ENCODE data around the gene LMOD3. TPM values are rescaled to one million over a fixed set of nuclear protein-coding genes. Genes with fewer than 3 reads are reported as not detected.

The LMOD3 gene
- total RNA-seq, 1 experiment from 2014 or later: not detected

GRCh38 chr3:69116162-69116561 is 6.2 kb downstream of the LMOD3 start:
- H3K4me3 ChIP-seq (ENCODE audit: insufficient read depth, low read depth, low read length): no peak overlapping the region
- no peaks in the 10 kb centered on the region for H3K27me3 ChIP-seq (ENCODE audit: control insufficient read depth, insufficient read depth, low read length)
- no peaks in the 10 kb centered on the region for H3K36me3 ChIP-seq (replicated peaks; ENCODE audit: control insufficient read depth, insufficient read depth, low read length)
- DNase-seq: no peak

- no peak overlapping the region for H3K4me3 ChIP-seq (ENCODE audit: insufficient read depth, low read depth, low read length)
- no peak for DNase-seq
- no peaks in the 10 kb centered on the region for H3K36me3 ChIP-seq (replicated peaks; ENCODE audit: control insufficient read depth, insufficient read depth, low read length)
- no peaks in the 10 kb centered on the region for H3K27me3 ChIP-seq (ENCODE audit: control insufficient read depth, insufficient read depth, low read length)
Observed at GRCh38 chr3:69115731-69116130, 6.7 kb downstream of the LMOD3 start.

- Histone ChIP-seq H3K4me3 (ENCODE audit: insufficient read depth, low read depth, low read length) (no peak overlapping the region), H3K27me3 (ENCODE audit: control insufficient read depth, insufficient read depth, low read length) (no peaks in the 10 kb centered on the region), H3K36me3 (replicated peaks; ENCODE audit: control insufficient read depth, insufficient read depth, low read length) (no peaks in the 10 kb centered on the region)
- no peak for DNase-seq
Observed at GRCh38 chr3:69113536-69113935, 8.9 kb downstream of the LMOD3 start.

GRCh38 chr3:69110941-69111546 is 11.4 kb downstream of the LMOD3 start:
- DNase-seq: no peak
- H3K4me3 ChIP-seq (ENCODE audit: insufficient read depth, low read depth, low read length): no peak overlapping the region
- no peaks in the 10 kb centered on the region for H3K27me3 ChIP-seq (ENCODE audit: control insufficient read depth, insufficient read depth, low read length)
- H3K36me3 ChIP-seq (replicated peaks; ENCODE audit: control insufficient read depth, insufficient read depth, low read length): no peaks in the 10 kb centered on the region

- Histone ChIP-seq H3K4me3 (ENCODE audit: insufficient read depth, low read depth, low read length) (no peak overlapping the region), H3K36me3 (replicated peaks; ENCODE audit: control insufficient read depth, insufficient read depth, low read length) (no peaks in the 10 kb centered on the region), H3K27me3 (ENCODE audit: control insufficient read depth, insufficient read depth, low read length) (no peaks in the 10 kb centered on the region)
- no peak for DNase-seq
Observed at GRCh38 chr3:69108811-69109210, 13.6 kb downstream of the LMOD3 start.

GRCh38 chr3:69107841-69108240 is 14.6 kb downstream of the LMOD3 start:
- no peak overlapping the region for H3K4me3 ChIP-seq (ENCODE audit: insufficient read depth, low read depth, low read length)
- no peak for DNase-seq
- no peaks in the 10 kb centered on the region for H3K27me3 ChIP-seq (ENCODE audit: control insufficient read depth, insufficient read depth, low read length)
- no peaks in the 10 kb centered on the region for H3K36me3 ChIP-seq (replicated peaks; ENCODE audit: control insufficient read depth, insufficient read depth, low read length)

- no peaks in the 10 kb centered on the region for H3K27me3 ChIP-seq (ENCODE audit: control insufficient read depth, insufficient read depth, low read length)
- no peak overlapping the region for H3K4me3 ChIP-seq (ENCODE audit: insufficient read depth, low read depth, low read length)
- no peaks in the 10 kb centered on the region for H3K36me3 ChIP-seq (replicated peaks; ENCODE audit: control insufficient read depth, insufficient read depth, low read length)
- DNase-seq: no peak
Observed at GRCh38 chr3:69105320-69105719, 17.1 kb downstream of the LMOD3 start.

- Histone ChIP-seq H3K36me3 (replicated peaks; ENCODE audit: control insufficient read depth, insufficient read depth, low read length) (no peaks in the 10 kb centered on the region), H3K4me3 (ENCODE audit: insufficient read depth, low read depth, low read length) (no peak overlapping the region), H3K27me3 (ENCODE audit: control insufficient read depth, insufficient read depth, low read length) (no peaks in the 10 kb centered on the region)
- DNase-seq: no peak
Observed at GRCh38 chr3:69104586-69104985, 17.8 kb downstream of the LMOD3 start.

- DNase-seq: no peak
- H3K4me3 ChIP-seq (ENCODE audit: insufficient read depth, low read depth, low read length): no peak overlapping the region
- no peaks in the 10 kb centered on the region for H3K27me3 ChIP-seq (ENCODE audit: control insufficient read depth, insufficient read depth, low read length)
- H3K36me3 ChIP-seq (replicated peaks; ENCODE audit: control insufficient read depth, insufficient read depth, low read length): no peaks in the 10 kb centered on the region
Observed at GRCh38 chr3:69103123-69103522, 19.3 kb downstream of the LMOD3 start.

- no peak for DNase-seq
Observed at GRCh38 chr3:69102384-69102783, 20.0 kb downstream of the LMOD3 start.

GRCh38 chr3:69099576-69099975 is 22.8 kb downstream of the LMOD3 start:
- Histone ChIP-seq H3K36me3 (replicated peaks; ENCODE audit: control insufficient read depth, insufficient read depth, low read length) (no peaks in the 10 kb centered on the region), H3K4me3 (ENCODE audit: insufficient read depth, low read depth, low read length) (no peak overlapping the region), H3K27me3 (ENCODE audit: control insufficient read depth, insufficient read depth, low read length) (no peaks in the 10 kb centered on the region)
- no peak for DNase-seq

More at GRCh38 chr3:69102384-69102783, 20.0 kb downstream of the LMOD3 start:
- H3K27me3 ChIP-seq (ENCODE audit: control insufficient read depth, insufficient read depth, low read length): no peaks in the 10 kb centered on the region
- H3K36me3 ChIP-seq (replicated peaks; ENCODE audit: control insufficient read depth, insufficient read depth, low read length): no peaks in the 10 kb centered on the region
- no peak overlapping the region for H3K4me3 ChIP-seq (ENCODE audit: insufficient read depth, low read depth, low read length)

GRCh38 chr3:69097407-69098086 is 24.8 kb downstream of the LMOD3 start:
- no peaks in the 10 kb centered on the region for H3K27me3 ChIP-seq (ENCODE audit: control insufficient read depth, insufficient read depth, low read length)
- no peak overlapping the region for H3K4me3 ChIP-seq (ENCODE audit: insufficient read depth, low read depth, low read length)
- no peak for DNase-seq
- H3K36me3 ChIP-seq (replicated peaks; ENCODE audit: control insufficient read depth, insufficient read depth, low read length): no peaks in the 10 kb centered on the region

- Histone ChIP-seq H3K4me3 (ENCODE audit: insufficient read depth, low read depth, low read length) (no peak overlapping the region), H3K36me3 (replicated peaks; ENCODE audit: control insufficient read depth, insufficient read depth, low read length) (no peaks in the 10 kb centered on the region), H3K27me3 (ENCODE audit: control insufficient read depth, insufficient read depth, low read length) (no peaks in the 10 kb centered on the region)
- no peak for DNase-seq
Observed at GRCh38 chr3:69096299-69096698, 26.1 kb downstream of the LMOD3 start.

- Histone ChIP-seq H3K27me3 (ENCODE audit: control insufficient read depth, insufficient read depth, low read length) (no peaks in the 10 kb centered on the region), H3K4me3 (ENCODE audit: insufficient read depth, low read depth, low read length) (no peak overlapping the region), H3K36me3 (replicated peaks; ENCODE audit: control insufficient read depth, insufficient read depth, low read length) (no peaks in the 10 kb centered on the region)
- DNase-seq: no peak
Observed at GRCh38 chr3:69095636-69096035, 26.8 kb downstream of the LMOD3 start.

- Histone ChIP-seq H3K27me3 (ENCODE audit: control insufficient read depth, insufficient read depth, low read length) (no peaks in the 10 kb centered on the region), H3K36me3 (replicated peaks; ENCODE audit: control insufficient read depth, insufficient read depth, low read length) (no peaks in the 10 kb centered on the region), H3K4me3 (ENCODE audit: insufficient read depth, low read depth, low read length) (no peak overlapping the region)
- DNase-seq: no peak
Observed at GRCh38 chr3:69094467-69095205, 27.8 kb downstream of the LMOD3 start.

Data from H7 (cell line).